Measurements from ENCODE around the gene PCDHGB4. TPM values are rescaled to one million over a fixed set of nuclear protein-coding genes. Genes with fewer than 3 reads are reported as not detected.

PCDHGB4 gene
- polyA plus RNA-seq, 1 donor from 2014 or later, result 9.3 TPM

DNA sequence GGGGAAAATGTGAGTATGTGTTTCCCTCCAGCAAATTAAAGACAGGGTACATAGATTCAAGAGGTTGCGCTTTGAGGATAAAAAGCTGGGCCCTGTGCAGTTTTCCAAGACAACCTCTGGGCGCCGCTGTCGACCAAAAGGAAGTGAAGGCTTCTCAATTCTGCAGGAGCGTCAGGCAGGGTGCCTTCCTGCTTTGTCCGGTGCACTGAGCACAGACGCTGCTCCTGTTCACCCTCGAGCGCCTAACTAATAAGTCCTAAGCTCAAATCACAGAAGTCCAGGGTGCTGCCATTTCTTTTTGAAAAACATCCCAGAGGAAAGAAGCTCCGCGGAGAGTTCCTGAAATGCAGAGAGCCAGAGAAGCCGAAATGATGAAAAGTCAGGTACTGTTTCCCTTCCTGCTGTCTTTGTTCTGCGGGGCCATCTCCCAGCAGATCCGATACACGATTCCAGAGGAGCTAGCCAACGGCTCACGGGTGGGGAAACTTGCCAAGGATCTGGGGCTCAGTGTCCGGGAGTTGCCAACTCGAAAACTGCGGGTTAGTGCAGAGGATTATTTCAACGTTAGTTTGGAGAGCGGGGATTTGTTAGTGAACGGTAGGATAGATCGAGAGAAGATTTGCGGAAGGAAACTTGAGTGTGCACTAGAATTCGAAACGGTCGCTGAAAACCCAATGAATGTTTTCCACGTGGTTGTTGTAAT, 37.4 kb upstream of the PCDHGB4 start, which contains the start of gene PCDHGB1:
TSS of gene PCDHGB1 (plus strand) at position 183 of the 703 bp plus-strand sequence. CDS start at position 345, 162 bp downstream.
- Histone ChIP-seq H2AFZ (ENCODE audit: low read depth, low read length) (no peak within 1 kb of the TSS), H3K4me2 (ENCODE audit: low read length) (no peak within 1 kb of the TSS), H3K4me3 (ENCODE audit: low read length) (peak within 1 kb of the TSS; percentile 15), H3K9me2 (ENCODE audit: insufficient read depth, low read length) (no peaks in the 10 kb centered on the region), H3K9me3 (ENCODE audit: low read length) (peaks cover 15% of the 10 kb centered on the region), H3K27me3 (ENCODE audit: insufficient read depth, low read depth, low read length) (no peaks in the 10 kb centered on the region), H3K27ac (ENCODE audit: low read length) (no peak within 1 kb of the TSS), H3K9ac (ENCODE audit: low read length) (no peak within 1 kb of the TSS), H3K79me2 (replicated peaks; ENCODE audit: insufficient read depth, low read length) (no peaks in the 10 kb centered on the region), H3K36me3 (ENCODE audit: insufficient read depth, low read length) (no peaks in the 10 kb centered on the region), H3F3A (ENCODE audit: insufficient read depth, low read length, poor library complexity, severe bottlenecking) (no peaks in the 10 kb centered on the region), H4K20me1 (ENCODE audit: insufficient read depth) (no peaks in the 10 kb centered on the region)
- TF ChIP-seq EP300 (conservative IDR thresholded peaks at IDR 0.05; ENCODE audit: poor library complexity, severe bottlenecking) (no peak), POLR2AphosphoS5 (IDR thresholded peaks at IDR 0.05) (no peak), TAF1 (IDR thresholded peaks at IDR 0.05; ENCODE audit: low read depth) (no peak), SMC3 (conservative IDR thresholded peaks at IDR 0.05; ENCODE audit: poor library complexity) (no peak), MXI1 (conservative IDR thresholded peaks at IDR 0.05; ENCODE audit: poor library complexity, severe bottlenecking) (no peak), RAD21 (conservative IDR thresholded peaks at IDR 0.05) (no peak), EZH2 (IDR thresholded peaks at IDR 0.05; ENCODE audit: borderline replicate concordance, insufficient read depth, low read length, poor library complexity, severe bottlenecking) (no peak)
- TF ChIP-seq, protein P1, sequence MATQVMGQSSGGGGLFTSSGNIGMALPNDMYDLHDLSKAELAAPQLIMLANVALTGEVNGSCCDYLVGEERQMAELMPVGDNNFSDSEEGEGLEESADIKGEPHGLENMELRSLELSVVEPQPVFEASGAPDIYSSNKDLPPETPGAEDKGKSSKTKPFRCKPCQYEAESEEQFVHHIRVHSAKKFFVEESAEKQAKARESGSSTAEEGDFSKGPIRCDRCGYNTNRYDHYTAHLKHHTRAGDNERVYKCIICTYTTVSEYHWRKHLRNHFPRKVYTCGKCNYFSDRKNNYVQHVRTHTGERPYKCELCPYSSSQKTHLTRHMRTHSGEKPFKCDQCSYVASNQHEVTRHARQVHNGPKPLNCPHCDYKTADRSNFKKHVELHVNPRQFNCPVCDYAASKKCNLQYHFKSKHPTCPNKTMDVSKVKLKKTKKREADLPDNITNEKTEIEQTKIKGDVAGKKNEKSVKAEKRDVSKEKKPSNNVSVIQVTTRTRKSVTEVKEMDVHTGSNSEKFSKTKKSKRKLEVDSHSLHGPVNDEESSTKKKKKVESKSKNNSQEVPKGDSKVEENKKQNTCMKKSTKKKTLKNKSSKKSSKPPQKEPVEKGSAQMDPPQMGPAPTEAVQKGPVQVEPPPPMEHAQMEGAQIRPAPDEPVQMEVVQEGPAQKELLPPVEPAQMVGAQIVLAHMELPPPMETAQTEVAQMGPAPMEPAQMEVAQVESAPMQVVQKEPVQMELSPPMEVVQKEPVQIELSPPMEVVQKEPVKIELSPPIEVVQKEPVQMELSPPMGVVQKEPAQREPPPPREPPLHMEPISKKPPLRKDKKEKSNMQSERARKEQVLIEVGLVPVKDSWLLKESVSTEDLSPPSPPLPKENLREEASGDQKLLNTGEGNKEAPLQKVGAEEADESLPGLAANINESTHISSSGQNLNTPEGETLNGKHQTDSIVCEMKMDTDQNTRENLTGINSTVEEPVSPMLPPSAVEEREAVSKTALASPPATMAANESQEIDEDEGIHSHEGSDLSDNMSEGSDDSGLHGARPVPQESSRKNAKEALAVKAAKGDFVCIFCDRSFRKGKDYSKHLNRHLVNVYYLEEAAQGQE (IDR thresholded peaks at IDR 0.05; ENCODE audit: borderline replicate concordance), result no peak
- TF ChIP-seq, protein P2, sequence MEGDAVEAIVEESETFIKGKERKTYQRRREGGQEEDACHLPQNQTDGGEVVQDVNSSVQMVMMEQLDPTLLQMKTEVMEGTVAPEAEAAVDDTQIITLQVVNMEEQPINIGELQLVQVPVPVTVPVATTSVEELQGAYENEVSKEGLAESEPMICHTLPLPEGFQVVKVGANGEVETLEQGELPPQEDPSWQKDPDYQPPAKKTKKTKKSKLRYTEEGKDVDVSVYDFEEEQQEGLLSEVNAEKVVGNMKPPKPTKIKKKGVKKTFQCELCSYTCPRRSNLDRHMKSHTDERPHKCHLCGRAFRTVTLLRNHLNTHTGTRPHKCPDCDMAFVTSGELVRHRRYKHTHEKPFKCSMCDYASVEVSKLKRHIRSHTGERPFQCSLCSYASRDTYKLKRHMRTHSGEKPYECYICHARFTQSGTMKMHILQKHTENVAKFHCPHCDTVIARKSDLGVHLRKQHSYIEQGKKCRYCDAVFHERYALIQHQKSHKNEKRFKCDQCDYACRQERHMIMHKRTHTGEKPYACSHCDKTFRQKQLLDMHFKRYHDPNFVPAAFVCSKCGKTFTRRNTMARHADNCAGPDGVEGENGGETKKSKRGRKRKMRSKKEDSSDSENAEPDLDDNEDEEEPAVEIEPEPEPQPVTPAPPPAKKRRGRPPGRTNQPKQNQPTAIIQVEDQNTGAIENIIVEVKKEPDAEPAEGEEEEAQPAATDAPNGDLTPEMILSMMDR (IDR thresholded peaks at IDR 0.05; ENCODE audit: poor library complexity, severe bottlenecking), result no peak

DNA sequence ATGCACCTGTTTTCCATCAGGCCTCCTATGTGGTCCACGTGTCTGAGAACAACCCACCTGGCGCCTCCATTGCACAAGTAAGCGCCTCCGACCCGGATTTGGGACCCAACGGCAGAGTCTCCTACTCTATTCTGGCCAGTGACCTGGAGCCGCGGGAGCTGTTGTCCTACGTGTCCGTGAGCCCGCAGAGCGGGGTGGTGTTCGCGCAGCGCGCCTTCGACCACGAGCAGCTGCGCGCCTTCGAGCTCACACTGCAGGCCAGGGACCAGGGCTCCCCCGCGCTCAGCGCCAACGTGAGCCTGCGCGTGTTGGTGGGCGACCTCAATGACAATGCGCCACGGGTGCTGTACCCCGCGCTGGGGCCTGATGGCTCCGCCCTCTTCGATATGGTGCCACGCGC, 35.9 kb upstream of the PCDHGB4 start:
- Histone ChIP-seq H3K36me3 (ENCODE audit: insufficient read depth, low read length) (no peaks in the 10 kb centered on the region), H3F3A (ENCODE audit: insufficient read depth, low read length, poor library complexity, severe bottlenecking) (no peaks in the 10 kb centered on the region), H3K27me3 (ENCODE audit: insufficient read depth, low read depth, low read length) (no peaks in the 10 kb centered on the region), H3K79me2 (replicated peaks; ENCODE audit: insufficient read depth, low read length) (no peaks in the 10 kb centered on the region), H3K4me3 (ENCODE audit: low read length) (no peak overlapping the region), H3K9me2 (ENCODE audit: insufficient read depth, low read length) (no peaks in the 10 kb centered on the region), H2AFZ (ENCODE audit: low read depth, low read length) (no peak overlapping the region), H3K9ac (ENCODE audit: low read length) (no peak overlapping the region), H3K4me2 (ENCODE audit: low read length) (no peak overlapping the region), H4K20me1 (ENCODE audit: insufficient read depth) (no peaks in the 10 kb centered on the region), H3K27ac (ENCODE audit: low read length) (no peak overlapping the region), H3K9me3 (ENCODE audit: low read length) (peaks cover 21% of the 10 kb centered on the region)
- no peak for TF ChIP-seq EZH2 (IDR thresholded peaks at IDR 0.05; ENCODE audit: borderline replicate concordance, insufficient read depth, low read length, poor library complexity, severe bottlenecking)
- TF ChIP-seq, protein P2 (IDR thresholded peaks at IDR 0.05; ENCODE audit: poor library complexity, severe bottlenecking), result no peak
- no peak for TF ChIP-seq MXI1 (conservative IDR thresholded peaks at IDR 0.05; ENCODE audit: poor library complexity, severe bottlenecking)
- TF ChIP-seq TAF1 (IDR thresholded peaks at IDR 0.05; ENCODE audit: low read depth), result no peak
- TF ChIP-seq SMC3 (conservative IDR thresholded peaks at IDR 0.05; ENCODE audit: poor library complexity), result no peak
- no peak for TF ChIP-seq RAD21 (conservative IDR thresholded peaks at IDR 0.05)
- TF ChIP-seq EP300 (conservative IDR thresholded peaks at IDR 0.05; ENCODE audit: poor library complexity, severe bottlenecking), result no peak
- TF ChIP-seq, protein P1 (IDR thresholded peaks at IDR 0.05; ENCODE audit: borderline replicate concordance), result no peak
- TF ChIP-seq POLR2AphosphoS5 (IDR thresholded peaks at IDR 0.05), result no peak
